Activated CD8-positive, alpha-beta memory T cell treated with anti-CD3 and anti-CD28 coated beads for 24 hours (primary cell): ENCODE results near the gene GNPTAB.
"Not testable (repeated sequence)": the region's sequence is repeated elsewhere in the genome, so short reads cannot be mapped to it uniquely, and the experiment has no call there.

ENCODE experiments used
- DNase-seq: peaks from one replicate; pipeline ENCODE4 v3.0.0-alpha.2; 2020

GNPTAB gene

GRCh38 chr12:101850199-101850598 lies 19.4 kb upstream of the GNPTAB start:
- DNase-seq, result no peak

- no peak for DNase-seq
Measured at GRCh38 chr12:101847325-101847724, 16.6 kb upstream of the GNPTAB start.

GRCh38 chr12:101845137-101845711 lies 14.5 kb upstream of the GNPTAB start:
- DNase-seq, result no peak

- no peak for DNase-seq
Measured at GRCh38 chr12:101841069-101841468, 10.3 kb upstream of the GNPTAB start.

GRCh38 chr12:101839324-101840283 lies 8.8 kb upstream of the GNPTAB start:
- DNase-seq, result peak; percentile 83

GRCh38 chr12:101838628-101839323 lies 8.0 kb upstream of the GNPTAB start:
- no peak for DNase-seq

GRCh38 chr12:101832030-101832429 lies 1.3 kb upstream of the GNPTAB start:
- no peak for DNase-seq

- no peak for DNase-seq
Measured at GRCh38 chr12:101829639-101830366, 956 bp downstream of the GNPTAB start.

- no peak for DNase-seq
Measured at GRCh38 chr12:101828463-101829196, 2.1 kb downstream of the GNPTAB start.

- no peak for DNase-seq
Measured at GRCh38 chr12:101826766-101827368, 3.9 kb downstream of the GNPTAB start.

GRCh38 chr12:101824831-101825230 lies 5.9 kb downstream of the GNPTAB start:
- DNase-seq, result no peak

GRCh38 chr12:101823891-101824290 lies 6.9 kb downstream of the GNPTAB start:
- DNase-seq, result peak; percentile 74

- DNase-seq, result no peak
Measured at GRCh38 chr12:101823039-101823438, 7.7 kb downstream of the GNPTAB start.

- no peak for DNase-seq
Measured at GRCh38 chr12:101819467-101819866, 11.3 kb downstream of the GNPTAB start.

GRCh38 chr12:101818689-101819088 lies 12.1 kb downstream of the GNPTAB start:
- not testable (repeated sequence) for DNase-seq

- DNase-seq, result no peak
Measured at GRCh38 chr12:101813117-101813516, 17.6 kb downstream of the GNPTAB start.

- not testable (repeated sequence) for DNase-seq
Measured at GRCh38 chr12:101812716-101813115, 18.0 kb downstream of the GNPTAB start.

GRCh38 chr12:101811342-101811741 lies 19.4 kb downstream of the GNPTAB start:
- DNase-seq, result not testable (repeated sequence)

GRCh38 chr12:101809208-101809607 lies 21.6 kb downstream of the GNPTAB start:
- DNase-seq, result no peak

- DNase-seq, result no peak
Measured at GRCh38 chr12:101806265-101806664, 24.5 kb downstream of the GNPTAB start.

- DNase-seq, result no peak
Measured at GRCh38 chr12:101804409-101804808, 26.4 kb downstream of the GNPTAB start.

- no peak for DNase-seq
Measured at GRCh38 chr12:101803978-101804377, 26.8 kb downstream of the GNPTAB start.
